HL-60 (cell line): ENCODE measurements around the gene ADM2.

ENCODE experiments used
- DNase-seq, 2 experiments: peaks; one replicate each; pipeline ENCODE4 v3.0.0-alpha.2; 2010 to 2020; ENCODE audit warnings: low read depth in 1 of 2, low spot score in 1 of 2
- H3K27ac ChIP-seq: fragments of 250-450 bp; sonication (Bioruptor Pico); replicated peaks from 2 replicates; pipeline ENCODE4 v1.5.1; 2020; ENCODE audit warnings: mild to moderate bottlenecking, moderate library complexity
- H3K27me3 ChIP-seq: fragments of 250-450 bp; sonication (Bioruptor Pico); 2 replicates; pipeline ENCODE4 v1.5.1; 2021; ENCODE audit warnings: mild to moderate bottlenecking, moderate library complexity; ENCODE audit not compliant: insufficient read depth, poor library complexity, severe bottlenecking
- H3K4me3 ChIP-seq: replicated peaks from 2 replicates; pipeline ENCODE4 v1.5.1; 2011; ENCODE audit warnings: mild to moderate bottlenecking, control low read depth, low read length; ENCODE audit not compliant: insufficient read depth
- GABPA ChIP-seq: IDR thresholded peaks from 2 replicates; pipeline ENCODE4 v1.6.1; 2012; ENCODE audit warnings: low read depth
- POLR2AphosphoS5 ChIP-seq: IDR thresholded peaks from 2 replicates; pipeline ENCODE4 v1.6.1; 2012; ENCODE audit warnings: low read depth
- SPI1 ChIP-seq: IDR thresholded peaks from 2 replicates; pipeline ENCODE4 v1.6.1; 2012; ENCODE audit warnings: low read depth, mild to moderate bottlenecking, borderline replicate concordance
- TF ChIP-seq, protein P1 (sequence below): IDR thresholded peaks from 2 replicates; pipeline ENCODE4 v1.6.1; 2012; ENCODE audit warnings: low read depth; ENCODE audit not compliant: insufficient replicate concordance
- TF ChIP-seq, protein P2 (sequence below): IDR thresholded peaks from one replicate; pipeline ENCODE4 v1.5.1; 2011; ENCODE audit warnings: low read length, control low read depth, inconsistent platforms; ENCODE audit not compliant: insufficient read depth

Gene ADM2

DNA sequence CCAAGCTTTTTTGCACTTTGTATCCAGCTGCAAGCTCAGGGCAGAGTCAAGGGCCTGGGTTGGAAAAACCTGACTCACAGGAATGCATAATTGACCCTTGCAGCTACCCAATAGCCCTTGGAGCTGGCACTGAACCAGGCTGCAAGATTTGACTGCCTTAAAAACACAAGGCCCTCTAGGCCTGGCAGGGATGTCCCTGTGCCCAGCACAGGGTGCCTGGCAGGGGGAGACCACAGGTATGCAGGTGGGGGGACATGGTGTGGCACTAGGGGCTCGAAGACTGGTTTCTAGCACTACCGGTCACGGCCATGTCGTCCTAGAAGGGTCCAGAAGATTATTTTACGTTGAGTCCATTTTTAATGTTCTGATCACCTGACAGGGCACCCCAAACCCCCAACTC lies 36.7 kb upstream of the ADM2 start:
- H3K4me3 ChIP-seq = no peak overlapping the region
- TF ChIP-seq GABPA (no peak), POLR2AphosphoS5 (no peak), SPI1 (no peak)
- TF ChIP-seq, protein P1, sequence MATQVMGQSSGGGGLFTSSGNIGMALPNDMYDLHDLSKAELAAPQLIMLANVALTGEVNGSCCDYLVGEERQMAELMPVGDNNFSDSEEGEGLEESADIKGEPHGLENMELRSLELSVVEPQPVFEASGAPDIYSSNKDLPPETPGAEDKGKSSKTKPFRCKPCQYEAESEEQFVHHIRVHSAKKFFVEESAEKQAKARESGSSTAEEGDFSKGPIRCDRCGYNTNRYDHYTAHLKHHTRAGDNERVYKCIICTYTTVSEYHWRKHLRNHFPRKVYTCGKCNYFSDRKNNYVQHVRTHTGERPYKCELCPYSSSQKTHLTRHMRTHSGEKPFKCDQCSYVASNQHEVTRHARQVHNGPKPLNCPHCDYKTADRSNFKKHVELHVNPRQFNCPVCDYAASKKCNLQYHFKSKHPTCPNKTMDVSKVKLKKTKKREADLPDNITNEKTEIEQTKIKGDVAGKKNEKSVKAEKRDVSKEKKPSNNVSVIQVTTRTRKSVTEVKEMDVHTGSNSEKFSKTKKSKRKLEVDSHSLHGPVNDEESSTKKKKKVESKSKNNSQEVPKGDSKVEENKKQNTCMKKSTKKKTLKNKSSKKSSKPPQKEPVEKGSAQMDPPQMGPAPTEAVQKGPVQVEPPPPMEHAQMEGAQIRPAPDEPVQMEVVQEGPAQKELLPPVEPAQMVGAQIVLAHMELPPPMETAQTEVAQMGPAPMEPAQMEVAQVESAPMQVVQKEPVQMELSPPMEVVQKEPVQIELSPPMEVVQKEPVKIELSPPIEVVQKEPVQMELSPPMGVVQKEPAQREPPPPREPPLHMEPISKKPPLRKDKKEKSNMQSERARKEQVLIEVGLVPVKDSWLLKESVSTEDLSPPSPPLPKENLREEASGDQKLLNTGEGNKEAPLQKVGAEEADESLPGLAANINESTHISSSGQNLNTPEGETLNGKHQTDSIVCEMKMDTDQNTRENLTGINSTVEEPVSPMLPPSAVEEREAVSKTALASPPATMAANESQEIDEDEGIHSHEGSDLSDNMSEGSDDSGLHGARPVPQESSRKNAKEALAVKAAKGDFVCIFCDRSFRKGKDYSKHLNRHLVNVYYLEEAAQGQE = no peak
- TF ChIP-seq, protein P2, sequence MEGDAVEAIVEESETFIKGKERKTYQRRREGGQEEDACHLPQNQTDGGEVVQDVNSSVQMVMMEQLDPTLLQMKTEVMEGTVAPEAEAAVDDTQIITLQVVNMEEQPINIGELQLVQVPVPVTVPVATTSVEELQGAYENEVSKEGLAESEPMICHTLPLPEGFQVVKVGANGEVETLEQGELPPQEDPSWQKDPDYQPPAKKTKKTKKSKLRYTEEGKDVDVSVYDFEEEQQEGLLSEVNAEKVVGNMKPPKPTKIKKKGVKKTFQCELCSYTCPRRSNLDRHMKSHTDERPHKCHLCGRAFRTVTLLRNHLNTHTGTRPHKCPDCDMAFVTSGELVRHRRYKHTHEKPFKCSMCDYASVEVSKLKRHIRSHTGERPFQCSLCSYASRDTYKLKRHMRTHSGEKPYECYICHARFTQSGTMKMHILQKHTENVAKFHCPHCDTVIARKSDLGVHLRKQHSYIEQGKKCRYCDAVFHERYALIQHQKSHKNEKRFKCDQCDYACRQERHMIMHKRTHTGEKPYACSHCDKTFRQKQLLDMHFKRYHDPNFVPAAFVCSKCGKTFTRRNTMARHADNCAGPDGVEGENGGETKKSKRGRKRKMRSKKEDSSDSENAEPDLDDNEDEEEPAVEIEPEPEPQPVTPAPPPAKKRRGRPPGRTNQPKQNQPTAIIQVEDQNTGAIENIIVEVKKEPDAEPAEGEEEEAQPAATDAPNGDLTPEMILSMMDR = no peak
- DNase-seq = no peak
- no peaks in the 10 kb centered on the region for H3K27me3 ChIP-seq
- no peak overlapping the region; the same call in 1 of the 2 replicates for H3K27ac ChIP-seq

DNA sequence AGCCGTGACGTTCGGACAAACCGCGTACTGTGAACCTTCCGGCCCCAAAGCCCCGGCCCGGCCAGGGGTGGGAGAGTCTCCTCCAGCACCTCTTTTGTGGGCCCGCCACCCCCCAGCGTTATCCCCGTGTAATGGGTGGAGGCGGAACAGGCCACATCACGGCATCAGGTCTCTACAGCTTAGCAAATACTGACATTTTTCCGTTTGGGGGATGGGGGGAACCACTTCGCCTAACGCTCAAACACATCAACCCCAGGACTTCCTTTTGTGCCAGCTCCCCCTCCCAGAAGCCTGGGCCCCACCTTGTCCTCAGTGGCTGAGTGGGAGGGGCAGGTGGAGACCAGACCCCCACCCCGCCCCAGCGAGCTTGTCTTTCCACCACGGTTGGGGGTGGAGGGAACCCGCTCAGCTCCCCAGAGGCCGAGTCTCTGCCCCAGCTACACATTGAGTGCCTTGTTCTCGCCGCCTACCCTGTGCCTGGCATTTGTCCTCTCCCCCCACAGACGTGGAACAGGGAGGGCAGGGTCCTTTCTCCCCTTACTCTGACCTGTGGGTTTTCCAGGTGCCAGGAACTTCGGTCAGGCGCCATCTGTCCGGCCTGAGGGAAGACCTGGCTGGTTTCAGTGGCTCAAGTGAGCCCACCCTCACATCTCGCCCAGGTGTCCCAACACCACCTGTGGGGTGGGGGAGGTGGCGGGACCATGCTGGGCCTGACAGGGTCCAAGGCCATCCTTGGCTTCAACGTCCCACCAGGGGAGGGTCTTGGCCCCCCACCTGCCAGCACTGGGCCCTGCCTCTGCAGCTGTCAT lies 36.1 kb upstream of the ADM2 start:
- Histone ChIP-seq H3K4me3 (no peak overlapping the region), H3K27me3 (no peaks in the 10 kb centered on the region), H3K27ac (no peak overlapping the region; the same call in 1 of the 2 replicates)
- TF ChIP-seq, protein P1 = no peak
- TF ChIP-seq GABPA (no peak), POLR2AphosphoS5 (0 out of 2 replicates have a peak, but pooled peaks have one; percentile 15), SPI1 (no peak)
- TF ChIP-seq, protein P2 = no peak
- DNase-seq = peak in 1 of 2 experiments; percentile 15

DNA sequence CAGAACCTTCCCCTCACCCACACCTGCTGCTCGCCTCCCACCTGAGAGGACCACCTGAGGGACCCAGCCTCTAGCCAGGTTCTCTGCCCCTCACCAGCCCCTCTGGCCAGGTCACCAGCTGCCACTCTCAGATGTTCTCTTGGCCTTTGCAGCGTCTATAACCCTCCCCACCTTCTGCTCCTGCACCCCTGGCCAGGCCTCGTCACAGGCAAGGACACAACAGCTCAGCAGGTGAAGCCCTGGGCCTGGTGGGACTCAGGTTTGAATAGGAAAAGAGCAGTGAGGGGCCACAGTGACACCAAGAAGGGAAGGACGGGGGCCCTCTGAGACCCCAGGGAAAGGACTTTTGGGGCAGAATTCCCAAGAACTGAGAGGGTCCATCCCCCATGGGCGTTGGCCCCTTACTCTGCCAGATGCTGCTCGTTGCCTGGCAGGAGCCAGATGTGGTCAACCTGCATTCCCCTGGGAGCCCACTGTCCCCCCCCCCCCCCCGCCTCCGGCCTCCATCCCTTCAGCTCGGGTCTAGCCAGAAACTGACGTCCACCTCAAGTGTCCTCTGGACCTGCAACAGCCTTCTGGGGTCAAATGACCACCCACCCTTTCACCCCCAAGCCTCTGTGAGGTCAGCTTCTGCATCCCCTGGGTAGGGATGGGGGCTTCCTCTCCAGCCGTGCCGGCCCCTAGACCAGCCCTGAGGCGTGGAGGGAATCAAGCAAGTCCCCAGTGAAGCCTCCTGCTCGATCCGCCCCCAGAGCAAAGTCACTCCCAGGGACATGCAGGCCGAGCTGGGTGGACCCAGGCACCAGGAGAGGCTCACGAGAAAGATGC lies 35.2 kb upstream of the ADM2 start:
- Histone ChIP-seq H3K27me3 (no peaks in the 10 kb centered on the region), H3K27ac (no peak overlapping the region), H3K4me3 (no peak overlapping the region)
- no peak for DNase-seq
- TF ChIP-seq, protein P2 = no peak
- TF ChIP-seq GABPA (no peak), POLR2AphosphoS5 (no peak), SPI1 (no peak)
- TF ChIP-seq, protein P1 = no peak
